ENCODE measurements around the gene CCDC167. TPM values are rescaled to one million over a fixed set of nuclear protein-coding genes. Genes with fewer than 3 reads are reported as not detected.

The CCDC167 gene
- total RNA-seq, 2 experiments from 2014 or later, result 7.3 to 8.0 TPM

- intact Hi-C loops (cut with DNase I, micrococcal nuclease), result no loop called here
- no peak overlapping the region for H3K4me3 ChIP-seq (ENCODE audit: low read length)
- H3K36me3 ChIP-seq (ENCODE audit: insufficient read depth, low read length), result peaks cover 7% of the 10 kb centered on the region
- DNase-seq (peak in 3 of 14 experiments; percentile 21 to 36 (median 35)), ATAC-seq (ENCODE audit: poor library complexity) (no peak)
- no peaks in the 10 kb centered on the region for H3K36me3 Mint-ChIP-seq (ENCODE audit: low read depth)
- H3K27me3 ChIP-seq (ENCODE audit: control insufficient read depth in 1 of 2, insufficient read depth in 2 of 2, low read length in 2 of 2), result no peaks in the 10 kb centered on the region
- CTCF ChIA-PET, result no interaction called here
- POLR2A ChIA-PET, result interaction anchor here (2.9 to 3.9 kb wide), 2 partner anchors 9 to 23 kb away, joined by 11 to 31 read pairs; no protein-coding TSS in a partner anchor
- H3K4me1 Mint-ChIP-seq (ENCODE audit: low read depth), result peaks cover 72% of the 10 kb centered on the region
- H3K9me3 Mint-ChIP-seq, result no peaks in the 10 kb centered on the region
- peak overlapping the region in 1 of 2 donors; percentile 87 for H3K27ac ChIP-seq (ENCODE audit: low read depth in 1 of 2, low read length in 2 of 2)
- H3K27me3 Mint-ChIP-seq, result no peaks in the 10 kb centered on the region
- TF ChIP-seq CTCF (IDR thresholded peaks at IDR 0.05), result no peak
- H3K4me1 ChIP-seq (ENCODE audit: insufficient read depth, low read length), result peaks cover 87% of the 10 kb centered on the region
- no peak overlapping the region for H3K27ac Mint-ChIP-seq
- no peak overlapping the region for H3K4me3 Mint-ChIP-seq
- H3K9me3 ChIP-seq (ENCODE audit: control insufficient read depth in 1 of 2, insufficient read depth in 1 of 2, low read length in 2 of 2), result no peaks in the 10 kb centered on the region
Observed at GRCh38 chr6:37492991-37493660, 6.6 kb downstream of the CCDC167 start.

DNA sequence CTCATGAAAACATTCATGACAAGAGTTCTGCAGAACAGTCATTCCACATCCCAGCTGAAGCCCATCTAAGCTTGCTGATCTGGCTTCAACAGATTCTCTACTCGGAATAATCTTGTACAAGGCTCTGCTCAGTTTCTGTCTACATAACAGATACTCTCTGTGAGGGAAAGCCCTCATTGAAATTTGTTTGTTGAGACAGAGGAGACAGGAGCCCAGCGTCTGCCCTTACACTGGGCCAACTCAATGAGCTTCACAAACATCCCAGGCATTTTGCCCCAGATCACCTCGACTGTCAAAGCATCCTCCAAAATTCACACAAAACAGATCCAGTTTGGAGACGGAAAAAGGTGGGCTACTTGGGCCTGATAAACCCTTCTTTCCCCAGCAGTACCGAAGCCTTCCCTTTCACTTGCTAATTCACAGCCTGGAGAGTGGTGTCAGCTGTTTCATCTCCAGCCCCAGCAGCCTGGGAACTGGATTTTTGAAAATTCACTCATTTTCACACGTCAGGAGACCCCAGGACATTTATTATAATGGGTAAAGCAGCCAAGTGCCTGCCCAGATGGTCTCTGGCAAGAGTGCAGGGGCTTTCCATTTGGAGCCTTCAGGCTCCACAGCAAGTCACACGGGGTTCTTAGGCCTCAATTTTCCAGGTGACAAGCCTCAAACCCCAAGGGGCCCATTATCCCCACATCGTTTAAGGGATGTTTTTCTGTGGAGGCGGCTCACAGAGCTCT, 7.3 kb downstream of the CCDC167 start:
- no peak for ATAC-seq (ENCODE audit: poor library complexity)
- Histone ChIP-seq H3K36me3 (ENCODE audit: insufficient read depth, low read length) (peaks cover 13% of the 10 kb centered on the region), H3K9me3 (ENCODE audit: control insufficient read depth in 1 of 2, insufficient read depth in 1 of 2, low read length in 2 of 2) (no peaks in the 10 kb centered on the region), H3K4me1 (ENCODE audit: insufficient read depth, low read length) (peaks cover 87% of the 10 kb centered on the region), H3K27ac (ENCODE audit: low read depth in 1 of 2, low read length in 2 of 2) (peak overlapping the region in 1 of 2 donors; percentile 87), H3K27me3 (ENCODE audit: control insufficient read depth in 1 of 2, insufficient read depth in 2 of 2, low read length in 2 of 2) (no peaks in the 10 kb centered on the region), H3K4me3 (ENCODE audit: low read length) (no peak overlapping the region)
- Mint-ChIP-seq H3K9me3 (no peaks in the 10 kb centered on the region), H3K27me3 (no peaks in the 10 kb centered on the region), H3K4me3 (no peak overlapping the region), H3K36me3 (ENCODE audit: low read depth) (no peaks in the 10 kb centered on the region), H3K27ac (peak overlapping the region; percentile 77), H3K4me1 (ENCODE audit: low read depth) (peaks cover 70% of the 10 kb centered on the region)
- POLR2A ChIA-PET, result interaction anchor here (0.8 to 3.9 kb wide), 6 partner anchors 10 to 73 kb away, joined by 4 to 31 read pairs (median 6); no protein-coding TSS in a partner anchor
- intact Hi-C loops (cut with DNase I, micrococcal nuclease), result no loop called here
- peak in 2 of 14 experiments; percentile 1 to 16 for DNase-seq
- no peak for TF ChIP-seq CTCF (IDR thresholded peaks at IDR 0.05)
- CTCF ChIA-PET, result interaction anchor here (0.7 to 3.0 kb wide), 4 partner anchors 11 to 75 kb away, joined by 3 to 18 read pairs (median 4); no protein-coding TSS in a partner anchor

DNA sequence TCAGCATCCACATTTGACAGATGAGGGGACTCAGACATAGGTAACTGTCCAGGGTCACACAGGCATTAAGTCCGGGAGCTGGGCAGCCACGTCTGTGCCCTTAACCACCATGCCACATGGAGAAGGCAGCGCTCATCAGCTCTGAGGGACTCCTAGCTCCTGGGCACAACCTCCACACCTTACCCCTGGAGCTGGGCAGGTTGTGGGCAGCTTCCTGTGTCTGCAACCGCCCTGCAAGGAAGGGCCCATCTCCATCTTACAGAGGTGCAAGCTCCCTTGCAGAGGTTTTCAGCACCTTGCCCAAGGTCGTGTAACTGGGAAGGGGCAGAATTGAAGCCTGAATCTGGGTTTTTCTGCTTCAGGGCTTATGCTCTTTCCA, 7.9 kb downstream of the CCDC167 start:
- Mint-ChIP-seq H3K36me3 (ENCODE audit: low read depth) (no peaks in the 10 kb centered on the region), H3K4me3 (no peak overlapping the region), H3K4me1 (ENCODE audit: low read depth) (peaks cover 65% of the 10 kb centered on the region), H3K9me3 (no peaks in the 10 kb centered on the region), H3K27ac (peak overlapping the region; percentile 77), H3K27me3 (no peaks in the 10 kb centered on the region)
- H3K36me3 ChIP-seq (ENCODE audit: insufficient read depth, low read length), result peaks cover 13% of the 10 kb centered on the region
- TF ChIP-seq CTCF (IDR thresholded peaks at IDR 0.05), result no peak
- peak in 4 of 14 experiments; percentile 21 to 36 (median 35) for DNase-seq
- ChIA-PET CTCF (interaction anchor here (0.7 to 3.0 kb wide), 4 partner anchors 12 to 75 kb away, joined by 3 to 18 read pairs (median 4); no protein-coding TSS in a partner anchor), POLR2A (interaction anchor here (0.8 to 3.9 kb wide), 6 partner anchors 10 to 74 kb away, joined by 4 to 31 read pairs (median 6); no protein-coding TSS in a partner anchor)
- H3K4me1 ChIP-seq (ENCODE audit: insufficient read depth, low read length), result peaks cover 88% of the 10 kb centered on the region
- no peaks in the 10 kb centered on the region for H3K9me3 ChIP-seq (ENCODE audit: control insufficient read depth in 1 of 2, insufficient read depth in 1 of 2, low read length in 2 of 2)
- intact Hi-C loops (cut with DNase I, micrococcal nuclease), result no loop called here
- H3K4me3 ChIP-seq (ENCODE audit: low read length), result no peak overlapping the region
- H3K27ac ChIP-seq (ENCODE audit: low read depth in 1 of 2, low read length in 2 of 2), result peak overlapping the region in 1 of 2 donors; percentile 87
- H3K27me3 ChIP-seq (ENCODE audit: control insufficient read depth in 1 of 2, insufficient read depth in 2 of 2, low read length in 2 of 2), result no peaks in the 10 kb centered on the region
- ATAC-seq (ENCODE audit: poor library complexity), result no peak
